Trophoblast cell (in vitro differentiated cells and primary cell): ENCODE data around the gene CLNS1A.
"Not testable (repeated sequence)": the region's sequence is repeated elsewhere in the genome, so short reads cannot be mapped to it uniquely, and the experiment has no call there.

Experiments used
- DNase-seq, 2 donors: peaks; one replicate each; pipeline ENCODE4 v3.0.0-alpha.2; 2016
- H2AFZ ChIP-seq: 2 replicates; pipeline ENCODE4 v1.6.1; 2013; ENCODE audit warnings: low read length, moderate library complexity, mild to moderate bottlenecking; ENCODE audit not compliant: insufficient read depth, poor library complexity
- H2AK5ac ChIP-seq: 2 replicates; pipeline ENCODE4 v1.6.1; 2013; ENCODE audit warnings: mild to moderate bottlenecking, low read length
- H2BK120ac ChIP-seq: 2 replicates; pipeline ENCODE4 v1.6.1; 2013; ENCODE audit warnings: low read length, mild to moderate bottlenecking, moderate library complexity; ENCODE audit not compliant: insufficient read depth, poor library complexity
- H2BK12ac ChIP-seq: 2 replicates; pipeline ENCODE4 v1.6.1; 2013; ENCODE audit warnings: mild to moderate bottlenecking, low read length, moderate library complexity
- H2BK5ac ChIP-seq: 2 replicates; pipeline ENCODE4 v1.6.1; 2013; ENCODE audit warnings: low read length, low read depth, moderate library complexity, mild to moderate bottlenecking; ENCODE audit not compliant: poor library complexity
- H3K14ac ChIP-seq: 2 replicates; pipeline ENCODE4 v1.6.1; 2013; ENCODE audit warnings: mild to moderate bottlenecking, low read length
- H3K18ac ChIP-seq: 2 replicates; pipeline ENCODE4 v1.6.1; 2013; ENCODE audit warnings: mild to moderate bottlenecking, low read length
- H3K23ac ChIP-seq: 2 replicates; pipeline ENCODE4 v1.6.1; 2013; ENCODE audit warnings: low read length
- H3K27ac ChIP-seq: 2 replicates; pipeline ENCODE4 v1.5.1; 2013; ENCODE audit warnings: low read depth, mild to moderate bottlenecking, inconsistent platforms, low read length, moderate library complexity
- H3K27me3 ChIP-seq: 2 replicates; pipeline ENCODE4 v1.6.1; 2013; ENCODE audit warnings: inconsistent platforms, mild to moderate bottlenecking, low read length, moderate library complexity; ENCODE audit not compliant: insufficient read depth
- H3K36me3 ChIP-seq, 2 experiments: 1 replicate in 1 of 2; 2 replicates in 1 of 2; pipeline ENCODE4 v1.6.1; 2013; ENCODE audit warnings: low read length in 2 of 2, mild to moderate bottlenecking in 2 of 2, moderate library complexity in 1 of 2; ENCODE audit not compliant: insufficient read depth in 2 of 2, control insufficient read depth in 1 of 2
- H3K4ac ChIP-seq: 2 replicates; pipeline ENCODE4 v1.6.1; 2013; ENCODE audit warnings: low read depth, mild to moderate bottlenecking, low read length, moderate library complexity
- H3K4me1 ChIP-seq, 2 experiments: 1 replicate in 1 of 2; 2 replicates in 1 of 2; pipeline ENCODE4 v1.6.1; 2013; ENCODE audit warnings: low read length in 2 of 2, mild to moderate bottlenecking in 2 of 2, moderate library complexity in 1 of 2; ENCODE audit not compliant: insufficient read depth in 2 of 2, control insufficient read depth in 1 of 2
- H3K4me2 ChIP-seq: 2 replicates; pipeline ENCODE4 v1.6.1; 2013; ENCODE audit warnings: inconsistent platforms, mild to moderate bottlenecking, low read length, moderate library complexity
- H3K4me3 ChIP-seq: 2 replicates; pipeline ENCODE4 v1.5.1; 2013; ENCODE audit warnings: mild to moderate bottlenecking, low read depth, low read length, inconsistent platforms
- H3K79me1 ChIP-seq: one replicate; pipeline ENCODE4 v1.6.1; 2013; ENCODE audit warnings: low read length
- H3K79me2 ChIP-seq: 2 replicates; pipeline ENCODE4 v1.6.1; 2013; ENCODE audit warnings: low read length, mild to moderate bottlenecking; ENCODE audit not compliant: control insufficient read depth, insufficient read depth, poor library complexity
- H3K9ac ChIP-seq: 2 replicates; pipeline ENCODE4 v1.6.1; 2013; ENCODE audit warnings: mild to moderate bottlenecking, low read length
- H3K9me3 ChIP-seq: 2 replicates; pipeline ENCODE4 v1.6.1; 2013; ENCODE audit warnings: low read depth, mild to moderate bottlenecking, control low read depth, inconsistent platforms, low read length; ENCODE audit not compliant: insufficient read depth
- H4K12ac ChIP-seq: 2 replicates; pipeline ENCODE4 v1.6.1; 2013; ENCODE audit warnings: low read depth, mild to moderate bottlenecking, low read length, moderate library complexity
- H4K8ac ChIP-seq: 2 replicates; pipeline ENCODE4 v1.6.1; 2013; ENCODE audit warnings: low read depth, mild to moderate bottlenecking, low read length, moderate library complexity
- H4K91ac ChIP-seq: one replicate; pipeline ENCODE4 v1.6.1; 2013; ENCODE audit warnings: low read depth, mild to moderate bottlenecking, low read length, moderate library complexity
- WGBS: extraction: QIAGEN DNeasy Blood & Tissue Kit; methylation state at CpG from one replicate; pipeline ENCODE4 v1.1.7; 2013; ENCODE audit warnings: missing lambda C conversion rate; ENCODE audit not compliant: insufficient read length, insufficient coverage; ENCODE audit errors: extremely low coverage; 5-methylcytosine and 5-hydroxymethylcytosine counted together

The CLNS1A gene

GRCh38 chr11:77580712-77581337 lies 56.8 kb downstream of the CLNS1A start:
- Histone ChIP-seq H2BK5ac (no peak overlapping the region), H2AK5ac (no peak overlapping the region), H3K4me1 (no peaks in the 10 kb centered on the region), H3K23ac (no peak overlapping the region), H3K4me3 (no peak overlapping the region), H3K14ac (no peak overlapping the region), H3K27ac (no peak overlapping the region), H2AFZ (no peak overlapping the region), H3K27me3 (no peaks in the 10 kb centered on the region), H3K4me2 (no peak overlapping the region), H3K4ac (no peak overlapping the region), H3K18ac (no peak overlapping the region), H3K9ac (no peak overlapping the region), H3K79me1 (no peaks in the 10 kb centered on the region), H2BK12ac (no peak overlapping the region), H4K12ac (no peak overlapping the region), H4K8ac (no peak overlapping the region), H2BK120ac (no peak overlapping the region), H3K9me3 (peaks cover 8% of the 10 kb centered on the region), H3K36me3 (no peaks in the 10 kb centered on the region), H4K91ac (no peak overlapping the region), H3K79me2 (no peaks in the 10 kb centered on the region)
- DNase-seq: no peak
- WGBS: no CpG with 5 or more reads among the region's 5 CpGs

- H3K27me3 ChIP-seq, H4K91ac ChIP-seq, H3K36me3 ChIP-seq, H2BK12ac ChIP-seq, H2BK5ac ChIP-seq, H3K4me2 ChIP-seq, H3K4me3 ChIP-seq, H3K9me3 ChIP-seq, DNase-seq, H3K18ac ChIP-seq, H4K12ac ChIP-seq, H3K4ac ChIP-seq, H3K23ac ChIP-seq, H3K9ac ChIP-seq, H3K79me1 ChIP-seq, H2AK5ac ChIP-seq, H2BK120ac ChIP-seq, H3K14ac ChIP-seq, H3K79me2 ChIP-seq, H4K8ac ChIP-seq, H3K4me1 ChIP-seq, H2AFZ ChIP-seq, H3K27ac ChIP-seq: not testable (repeated sequence)
- WGBS: no CpG with 5 or more reads among the region's 1 CpG
Measured at GRCh38 chr11:77575428-77575827, 62.2 kb downstream of the CLNS1A start.

- not testable (repeated sequence) for H3K4ac ChIP-seq, H3K36me3 ChIP-seq, H2BK120ac ChIP-seq, H2BK12ac ChIP-seq, H3K4me3 ChIP-seq, H3K27ac ChIP-seq, H3K4me1 ChIP-seq, DNase-seq, H3K18ac ChIP-seq, H3K9me3 ChIP-seq, H2BK5ac ChIP-seq, H3K14ac ChIP-seq, H4K12ac ChIP-seq, H3K79me1 ChIP-seq, H3K27me3 ChIP-seq, H4K91ac ChIP-seq, H3K9ac ChIP-seq, H3K23ac ChIP-seq, H3K79me2 ChIP-seq, H2AFZ ChIP-seq, H4K8ac ChIP-seq, H2AK5ac ChIP-seq, H3K4me2 ChIP-seq
- WGBS: no CpG with 5 or more reads among the region's 1 CpG
Measured at GRCh38 chr11:77570896-77571295, 66.7 kb downstream of the CLNS1A start.

- Histone ChIP-seq H2AFZ (no peak overlapping the region), H3K18ac (no peak overlapping the region), H2BK120ac (no peak overlapping the region), H3K9me3 (no peaks in the 10 kb centered on the region), H3K9ac (no peak overlapping the region), H3K27me3 (no peaks in the 10 kb centered on the region), H4K8ac (no peak overlapping the region), H2BK5ac (no peak overlapping the region), H3K23ac (no peak overlapping the region), H2BK12ac (no peak overlapping the region), H3K79me2 (no peaks in the 10 kb centered on the region), H3K14ac (no peak overlapping the region), H3K4ac (no peak overlapping the region), H3K4me2 (no peak overlapping the region), H4K91ac (no peak overlapping the region), H3K4me3 (no peak overlapping the region), H2AK5ac (no peak overlapping the region), H3K27ac (no peak overlapping the region), H3K4me1 (no peaks in the 10 kb centered on the region), H4K12ac (no peak overlapping the region), H3K79me1 (no peaks in the 10 kb centered on the region), H3K36me3 (no peaks in the 10 kb centered on the region)
- WGBS: no CpG with 5 or more reads among the region's 2 CpGs
- DNase-seq: no peak
Measured at GRCh38 chr11:77569676-77570070, 67.9 kb downstream of the CLNS1A start.
